ENCODE results near the gene GOSR2. TPM values are rescaled to one million over a fixed set of nuclear protein-coding genes. Genes with fewer than 3 reads are reported as not detected.
"Not testable (repeated sequence)": the region's sequence is repeated elsewhere in the genome, so short reads cannot be mapped to it uniquely, and the experiment has no call there.

Gene GOSR2
- total RNA-seq, 1 experiment from 2014 or later, result 48.4 TPM

DNA sequence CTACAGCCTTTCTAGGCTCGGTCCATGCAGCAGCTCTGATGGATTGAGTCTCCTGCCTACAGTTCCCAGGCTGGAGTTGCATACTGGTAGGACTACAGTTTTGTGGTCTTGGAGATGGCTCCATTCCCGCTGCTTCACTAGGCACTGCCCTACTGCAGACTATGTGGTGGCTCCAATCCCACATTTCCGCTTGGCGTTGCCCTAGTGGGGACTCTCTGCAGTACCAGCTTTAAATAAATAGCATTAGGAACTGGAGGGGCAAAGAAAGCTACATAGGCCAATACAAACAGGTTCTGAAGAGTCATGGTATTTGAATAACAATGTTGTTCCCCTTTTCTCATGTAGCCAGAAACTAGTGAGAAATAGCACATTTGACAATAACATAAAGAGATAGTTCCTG, 5.4 kb upstream of the GOSR2 start:
- TF ChIP-seq, protein P1, sequence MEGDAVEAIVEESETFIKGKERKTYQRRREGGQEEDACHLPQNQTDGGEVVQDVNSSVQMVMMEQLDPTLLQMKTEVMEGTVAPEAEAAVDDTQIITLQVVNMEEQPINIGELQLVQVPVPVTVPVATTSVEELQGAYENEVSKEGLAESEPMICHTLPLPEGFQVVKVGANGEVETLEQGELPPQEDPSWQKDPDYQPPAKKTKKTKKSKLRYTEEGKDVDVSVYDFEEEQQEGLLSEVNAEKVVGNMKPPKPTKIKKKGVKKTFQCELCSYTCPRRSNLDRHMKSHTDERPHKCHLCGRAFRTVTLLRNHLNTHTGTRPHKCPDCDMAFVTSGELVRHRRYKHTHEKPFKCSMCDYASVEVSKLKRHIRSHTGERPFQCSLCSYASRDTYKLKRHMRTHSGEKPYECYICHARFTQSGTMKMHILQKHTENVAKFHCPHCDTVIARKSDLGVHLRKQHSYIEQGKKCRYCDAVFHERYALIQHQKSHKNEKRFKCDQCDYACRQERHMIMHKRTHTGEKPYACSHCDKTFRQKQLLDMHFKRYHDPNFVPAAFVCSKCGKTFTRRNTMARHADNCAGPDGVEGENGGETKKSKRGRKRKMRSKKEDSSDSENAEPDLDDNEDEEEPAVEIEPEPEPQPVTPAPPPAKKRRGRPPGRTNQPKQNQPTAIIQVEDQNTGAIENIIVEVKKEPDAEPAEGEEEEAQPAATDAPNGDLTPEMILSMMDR (conservative IDR thresholded peaks at IDR 0.05; ENCODE audit: low read depth, low read length), result no peak
- no peak for TF ChIP-seq EZH2 (IDR thresholded peaks at IDR 0.05; ENCODE audit: low read length, unreplicated experiment)
- TF ChIP-seq EZH2phosphoT487 (IDR thresholded peaks at IDR 0.05; ENCODE audit: borderline replicate concordance, low read length), result no peak
- Histone ChIP-seq H3K4me1 (ENCODE audit: insufficient read depth, low read length) (no peaks in the 10 kb centered on the region), H3K9me3 (ENCODE audit: low read length) (no peaks in the 10 kb centered on the region), H3F3A (ENCODE audit: low read length, unreplicated experiment) (no peaks in the 10 kb centered on the region), H4K20me1 (ENCODE audit: low read length) (no peaks in the 10 kb centered on the region), H3K9me2 (replicated peaks; ENCODE audit: low read length) (no peaks in the 10 kb centered on the region), H2AFZ (ENCODE audit: low read length) (no peak overlapping the region), H3K27ac (ENCODE audit: low read length) (no peak overlapping the region), H3K79me2 (ENCODE audit: low read length) (no peaks in the 10 kb centered on the region), H3K27me3 (ENCODE audit: low read length) (no peaks in the 10 kb centered on the region), H3K4me2 (ENCODE audit: low read length) (no peak overlapping the region), H3K9ac (ENCODE audit: low read length) (no peak overlapping the region), H3K36me3 (ENCODE audit: low read depth, low read length) (no peaks in the 10 kb centered on the region), H3K4me3 (ENCODE audit: low read length) (no peak overlapping the region)
- no TSS peak for BruUV-seq (replicated peaks)
- no peak for ATAC-seq
- ChIA-PET CTCF (no interaction called here), POLR2A (ENCODE audit: unreplicated experiment) (no interaction called here)
- intact Hi-C loops (cut with micrococcal nuclease), result no loop called here
- DNase-seq, result no peak

DNA sequence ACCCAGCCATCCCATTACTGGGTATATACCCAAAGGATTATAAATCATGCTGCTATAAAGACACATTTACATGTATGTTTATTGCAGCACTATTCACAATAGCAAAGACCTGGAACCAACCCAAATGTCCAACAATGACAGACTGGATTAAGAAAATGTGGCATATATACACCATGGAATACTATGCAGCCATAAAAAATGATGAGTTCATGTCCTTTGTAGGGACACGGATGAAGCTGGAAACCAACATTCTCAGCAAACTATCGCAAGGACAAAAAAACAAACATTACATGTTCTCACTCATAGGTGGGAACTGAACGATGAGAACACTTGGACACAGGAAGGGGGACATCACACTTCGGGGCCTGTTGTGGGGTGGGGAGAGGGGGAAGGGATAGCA, 998 bp upstream of the GOSR2 start:
- H2AFZ ChIP-seq (ENCODE audit: low read length); H3K36me3 ChIP-seq (ENCODE audit: low read depth, low read length); H3K27ac ChIP-seq (ENCODE audit: low read length); H3K9me3 ChIP-seq (ENCODE audit: low read length); H3K27me3 ChIP-seq (ENCODE audit: low read length); H3K9me2 ChIP-seq (replicated peaks; ENCODE audit: low read length); H3F3A ChIP-seq (ENCODE audit: low read length, unreplicated experiment); intact Hi-C loops (cut with micrococcal nuclease); H3K4me2 ChIP-seq (ENCODE audit: low read length); CTCF ChIA-PET; DNase-seq; BruUV-seq (replicated peaks); ATAC-seq; H3K4me3 ChIP-seq (ENCODE audit: low read length); H3K4me1 ChIP-seq (ENCODE audit: insufficient read depth, low read length); POLR2A ChIA-PET (ENCODE audit: unreplicated experiment); H3K9ac ChIP-seq (ENCODE audit: low read length): not testable (repeated sequence)
- Histone ChIP-seq H3K79me2 (ENCODE audit: low read length) (peaks cover 41% of the 10 kb centered on the region), H4K20me1 (ENCODE audit: low read length) (peaks cover 30% of the 10 kb centered on the region)

DNA sequence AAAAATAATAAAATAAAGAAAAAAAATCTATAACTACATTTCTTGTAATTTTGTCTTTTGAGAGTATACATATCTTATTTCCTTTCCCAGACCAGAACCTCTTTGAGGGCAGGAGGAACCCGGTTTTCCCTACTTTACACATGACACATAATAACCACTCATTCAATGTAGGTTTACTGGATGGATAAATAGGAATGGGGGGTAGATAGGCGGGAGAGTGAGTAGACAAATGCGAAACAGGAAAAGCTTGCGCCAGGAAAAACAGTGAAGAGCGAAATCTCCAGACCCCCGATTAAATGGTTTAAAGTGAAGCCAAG, 515 bp upstream of the GOSR2 start:
- DNase-seq, result no peak
- peaks cover 46% of the 10 kb centered on the region for H3K79me2 ChIP-seq (ENCODE audit: low read length)
- peak overlapping the region; percentile 95 for H2AFZ ChIP-seq (ENCODE audit: low read length)
- H3K9ac ChIP-seq (ENCODE audit: low read length), result peak overlapping the region; percentile 96
- peak overlapping the region; percentile 79 for H3K4me2 ChIP-seq (ENCODE audit: low read length)
- CTCF ChIA-PET, result no interaction called here
- intact Hi-C loops (cut with micrococcal nuclease), result no loop called here
- no peaks in the 10 kb centered on the region for H3K27me3 ChIP-seq (ENCODE audit: low read length)
- no peaks in the 10 kb centered on the region for H3F3A ChIP-seq (ENCODE audit: low read length, unreplicated experiment)
- H3K36me3 ChIP-seq (ENCODE audit: low read depth, low read length), result peaks cover 6% of the 10 kb centered on the region; the same call in 1 of the 2 replicates
- H3K9me2 ChIP-seq (replicated peaks; ENCODE audit: low read length), result no peaks in the 10 kb centered on the region
- POLR2A ChIA-PET (ENCODE audit: unreplicated experiment), result no interaction called here
- BruUV-seq (replicated peaks), result TSS peak; percentile 76
- peak overlapping the region; percentile 75 for H3K27ac ChIP-seq (ENCODE audit: low read length)
- no peaks in the 10 kb centered on the region for H3K9me3 ChIP-seq (ENCODE audit: low read length)
- ATAC-seq, result peak; percentile 29
- peaks cover 9% of the 10 kb centered on the region; the same call in 1 of the 2 replicates for H3K4me1 ChIP-seq (ENCODE audit: insufficient read depth, low read length)
- no peak for TF ChIP-seq EZH2phosphoT487 (IDR thresholded peaks at IDR 0.05; ENCODE audit: borderline replicate concordance, low read length)
- no peak for TF ChIP-seq EZH2 (IDR thresholded peaks at IDR 0.05; ENCODE audit: low read length, unreplicated experiment)
- TF ChIP-seq, protein P1 (conservative IDR thresholded peaks at IDR 0.05; ENCODE audit: low read depth, low read length), result no peak
- peak overlapping the region; percentile 98 for H3K4me3 ChIP-seq (ENCODE audit: low read length)
- peaks cover 35% of the 10 kb centered on the region for H4K20me1 ChIP-seq (ENCODE audit: low read length)

Data from PC-3 (cell line).